Neural cell (in vitro differentiated cells): ENCODE results near the gene LHFPL2. TPM values are rescaled to one million over a fixed set of nuclear protein-coding genes. Genes with fewer than 3 reads are reported as not detected.

Source experiments
- H2AFZ ChIP-seq: fragments of 200-600, 300-800 bp; sonication (generic), shearing (Covaris generic); 2 replicates; pipeline ENCODE4 v1.6.0; 2014; ENCODE audit warnings: low read depth, mild to moderate bottlenecking, antibody characterized with exemption, low read length, moderate library complexity
- H3F3A ChIP-seq: fragments of 200-600 bp; shearing (Covaris generic); 2 replicates; pipeline ENCODE4 v1.6.1; 2016; ENCODE audit warnings: mild to moderate bottlenecking, moderate library complexity, mixed read lengths, antibody characterized with exemption, low read length; ENCODE audit not compliant: insufficient read depth, poor library complexity, severe bottlenecking
- H3K27ac ChIP-seq: fragments of 200-600, 300-800 bp; sonication (generic), shearing (Covaris generic); 2 replicates; pipeline ENCODE4 v1.5.1; 2014; ENCODE audit warnings: mild to moderate bottlenecking, low read length, moderate library complexity
- H3K27me3 ChIP-seq: fragments of 300-800, 200-600 bp; sonication (generic), shearing (Covaris generic); 2 replicates; pipeline ENCODE4 v1.6.0; 2014; ENCODE audit warnings: mild to moderate bottlenecking, low read depth, low read length, moderate library complexity; ENCODE audit not compliant: insufficient read depth
- H3K36me3 ChIP-seq: fragments of 300-800, 200-600 bp; sonication (generic), shearing (Covaris generic); 2 replicates; pipeline ENCODE4 v1.5.1; 2014; ENCODE audit warnings: mild to moderate bottlenecking, antibody characterized with exemption, low read length, moderate library complexity; ENCODE audit not compliant: insufficient read depth
- H3K4me2 ChIP-seq: fragments of 300-800, 200-600 bp; sonication (generic), shearing (Covaris generic); 2 replicates; pipeline ENCODE4 v1.6.0; 2014; ENCODE audit warnings: mild to moderate bottlenecking, low read length
- H3K4me3 ChIP-seq: fragments of 300-800, 200-600 bp; sonication (generic), shearing (Covaris generic); 2 replicates; pipeline ENCODE4 v1.5.1; 2014; ENCODE audit warnings: mild to moderate bottlenecking, low read length, moderate library complexity
- H3K79me2 ChIP-seq: fragments of 200-600 bp; shearing (Covaris generic); replicated peaks from 2 replicates; pipeline ENCODE4 v1.6.0; 2014; ENCODE audit warnings: mild to moderate bottlenecking, low read length, moderate library complexity; ENCODE audit not compliant: insufficient read depth
- H3K9ac ChIP-seq: fragments of 300-800, 200-600 bp; sonication (generic), shearing (Covaris generic); 2 replicates; pipeline ENCODE4 v1.6.1; 2016; ENCODE audit warnings: mild to moderate bottlenecking, low read length, mixed read lengths
- H3K9me2 ChIP-seq: fragments of 200-600 bp; shearing (Covaris generic); 2 replicates; pipeline ENCODE4 v1.6.1; 2016; ENCODE audit warnings: mild to moderate bottlenecking, low read length, mixed read lengths; ENCODE audit not compliant: insufficient read depth
- H3K9me3 ChIP-seq: fragments of 200-600, 300-800 bp; sonication (generic), shearing (Covaris generic); 2 replicates; pipeline ENCODE4 v1.6.1; 2016; ENCODE audit warnings: mild to moderate bottlenecking, mixed run types, low read length, moderate library complexity, mixed read lengths
- H4K20me1 ChIP-seq: fragments of 200-600 bp; shearing (Covaris generic); 2 replicates; pipeline ENCODE4 v1.6.1; 2016; ENCODE audit warnings: mild to moderate bottlenecking, mixed run types; ENCODE audit not compliant: insufficient read depth
- EP300 ChIP-seq: fragments of 450-650 bp; conservative IDR thresholded peaks from 2 replicates; pipeline ENCODE4 v1.6.1; 2014; ENCODE audit warnings: antibody characterized with exemption, mild to moderate bottlenecking, moderate library complexity; ENCODE audit not compliant: poor library complexity, severe bottlenecking
- EZH2 ChIP-seq: fragments of 200-600, 300-800 bp; shearing (Covaris generic), sonication (generic); IDR thresholded peaks from 2 replicates; pipeline ENCODE4 v1.6.1; 2014; ENCODE audit warnings: antibody characterized with exemption, low read length, borderline replicate concordance, mild to moderate bottlenecking; ENCODE audit not compliant: insufficient read depth, poor library complexity, severe bottlenecking
- MXI1 ChIP-seq: fragments of 450-650 bp; conservative IDR thresholded peaks from 2 replicates; pipeline ENCODE4 v1.6.1; 2014; ENCODE audit warnings: antibody characterized with exemption, mild to moderate bottlenecking; ENCODE audit not compliant: poor library complexity, severe bottlenecking
- POLR2AphosphoS5 ChIP-seq: IDR thresholded peaks from 2 replicates; pipeline ENCODE4 v1.6.1; 2012
- RAD21 ChIP-seq: fragments of 450-650 bp; conservative IDR thresholded peaks from 2 replicates; pipeline ENCODE4 v1.6.1; 2014; ENCODE audit warnings: antibody characterized with exemption, mild to moderate bottlenecking, moderate library complexity
- SMC3 ChIP-seq: fragments of 450-650 bp; conservative IDR thresholded peaks from 2 replicates; pipeline ENCODE4 v1.6.1; 2014; ENCODE audit warnings: antibody characterized with exemption, mild to moderate bottlenecking, moderate library complexity; ENCODE audit not compliant: poor library complexity
- TAF1 ChIP-seq: IDR thresholded peaks from 2 replicates; pipeline ENCODE4 v1.6.1; 2012; ENCODE audit warnings: low read depth
- polyA plus RNA-seq: library from polyadenylated mRNA; depleted of rRNA; stranded (reverse); fragments of >200 nt; gene quantifications from 2 replicates; pipeline ENCODE4 v1.2.3, GENCODE V29; 2014
- TF ChIP-seq, protein P1 (sequence below): IDR thresholded peaks from 2 replicates; pipeline ENCODE4 v1.6.1; 2012; ENCODE audit warnings: borderline replicate concordance
- TF ChIP-seq, protein P2 (sequence below): fragments of 450-650 bp; IDR thresholded peaks from 2 replicates; pipeline ENCODE4 v1.5.1; 2014; ENCODE audit warnings: antibody characterized with exemption, mild to moderate bottlenecking, moderate library complexity; ENCODE audit not compliant: poor library complexity, severe bottlenecking

LHFPL2 gene
- polyA plus RNA-seq, 1 donor from 2014 or later, result 1.6 TPM

DNA sequence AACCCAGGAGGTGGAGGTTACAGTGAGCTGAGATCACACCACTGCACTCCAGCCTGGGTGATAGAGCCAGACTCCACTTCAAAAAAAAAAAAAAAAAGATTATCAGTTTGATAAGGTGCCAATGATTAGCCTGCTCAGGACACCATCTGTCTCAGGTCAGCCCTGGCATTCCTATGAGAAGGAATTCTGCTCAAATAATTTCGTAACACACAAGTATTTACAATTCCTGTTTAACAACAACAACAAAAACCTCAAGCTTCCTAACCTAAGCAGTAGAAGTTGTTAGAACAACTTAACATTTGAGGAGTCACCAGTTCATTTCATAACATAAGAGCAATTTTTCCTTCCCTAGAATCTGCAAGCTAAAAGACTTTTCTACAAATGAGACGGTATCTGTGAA, 85.0 kb downstream of the LHFPL2 start:
- no peaks in the 10 kb centered on the region for H3K27me3 ChIP-seq
- H4K20me1 ChIP-seq, result no peaks in the 10 kb centered on the region
- no peak overlapping the region for H3K9ac ChIP-seq
- TF ChIP-seq EP300 (no peak), MXI1 (no peak), SMC3 (no peak), POLR2AphosphoS5 (no peak), EZH2 (no peak), RAD21 (no peak), TAF1 (no peak)
- TF ChIP-seq, protein P1, sequence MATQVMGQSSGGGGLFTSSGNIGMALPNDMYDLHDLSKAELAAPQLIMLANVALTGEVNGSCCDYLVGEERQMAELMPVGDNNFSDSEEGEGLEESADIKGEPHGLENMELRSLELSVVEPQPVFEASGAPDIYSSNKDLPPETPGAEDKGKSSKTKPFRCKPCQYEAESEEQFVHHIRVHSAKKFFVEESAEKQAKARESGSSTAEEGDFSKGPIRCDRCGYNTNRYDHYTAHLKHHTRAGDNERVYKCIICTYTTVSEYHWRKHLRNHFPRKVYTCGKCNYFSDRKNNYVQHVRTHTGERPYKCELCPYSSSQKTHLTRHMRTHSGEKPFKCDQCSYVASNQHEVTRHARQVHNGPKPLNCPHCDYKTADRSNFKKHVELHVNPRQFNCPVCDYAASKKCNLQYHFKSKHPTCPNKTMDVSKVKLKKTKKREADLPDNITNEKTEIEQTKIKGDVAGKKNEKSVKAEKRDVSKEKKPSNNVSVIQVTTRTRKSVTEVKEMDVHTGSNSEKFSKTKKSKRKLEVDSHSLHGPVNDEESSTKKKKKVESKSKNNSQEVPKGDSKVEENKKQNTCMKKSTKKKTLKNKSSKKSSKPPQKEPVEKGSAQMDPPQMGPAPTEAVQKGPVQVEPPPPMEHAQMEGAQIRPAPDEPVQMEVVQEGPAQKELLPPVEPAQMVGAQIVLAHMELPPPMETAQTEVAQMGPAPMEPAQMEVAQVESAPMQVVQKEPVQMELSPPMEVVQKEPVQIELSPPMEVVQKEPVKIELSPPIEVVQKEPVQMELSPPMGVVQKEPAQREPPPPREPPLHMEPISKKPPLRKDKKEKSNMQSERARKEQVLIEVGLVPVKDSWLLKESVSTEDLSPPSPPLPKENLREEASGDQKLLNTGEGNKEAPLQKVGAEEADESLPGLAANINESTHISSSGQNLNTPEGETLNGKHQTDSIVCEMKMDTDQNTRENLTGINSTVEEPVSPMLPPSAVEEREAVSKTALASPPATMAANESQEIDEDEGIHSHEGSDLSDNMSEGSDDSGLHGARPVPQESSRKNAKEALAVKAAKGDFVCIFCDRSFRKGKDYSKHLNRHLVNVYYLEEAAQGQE, result no peak
- TF ChIP-seq, protein P2, sequence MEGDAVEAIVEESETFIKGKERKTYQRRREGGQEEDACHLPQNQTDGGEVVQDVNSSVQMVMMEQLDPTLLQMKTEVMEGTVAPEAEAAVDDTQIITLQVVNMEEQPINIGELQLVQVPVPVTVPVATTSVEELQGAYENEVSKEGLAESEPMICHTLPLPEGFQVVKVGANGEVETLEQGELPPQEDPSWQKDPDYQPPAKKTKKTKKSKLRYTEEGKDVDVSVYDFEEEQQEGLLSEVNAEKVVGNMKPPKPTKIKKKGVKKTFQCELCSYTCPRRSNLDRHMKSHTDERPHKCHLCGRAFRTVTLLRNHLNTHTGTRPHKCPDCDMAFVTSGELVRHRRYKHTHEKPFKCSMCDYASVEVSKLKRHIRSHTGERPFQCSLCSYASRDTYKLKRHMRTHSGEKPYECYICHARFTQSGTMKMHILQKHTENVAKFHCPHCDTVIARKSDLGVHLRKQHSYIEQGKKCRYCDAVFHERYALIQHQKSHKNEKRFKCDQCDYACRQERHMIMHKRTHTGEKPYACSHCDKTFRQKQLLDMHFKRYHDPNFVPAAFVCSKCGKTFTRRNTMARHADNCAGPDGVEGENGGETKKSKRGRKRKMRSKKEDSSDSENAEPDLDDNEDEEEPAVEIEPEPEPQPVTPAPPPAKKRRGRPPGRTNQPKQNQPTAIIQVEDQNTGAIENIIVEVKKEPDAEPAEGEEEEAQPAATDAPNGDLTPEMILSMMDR, result no peak
- H3K79me2 ChIP-seq, result no peaks in the 10 kb centered on the region
- no peak overlapping the region for H2AFZ ChIP-seq
- no peak overlapping the region for H3K4me3 ChIP-seq
- no peaks in the 10 kb centered on the region for H3K9me2 ChIP-seq
- no peaks in the 10 kb centered on the region for H3K9me3 ChIP-seq
- H3F3A ChIP-seq, result no peaks in the 10 kb centered on the region
- no peak overlapping the region for H3K27ac ChIP-seq
- no peak overlapping the region for H3K4me2 ChIP-seq
- no peaks in the 10 kb centered on the region for H3K36me3 ChIP-seq

DNA sequence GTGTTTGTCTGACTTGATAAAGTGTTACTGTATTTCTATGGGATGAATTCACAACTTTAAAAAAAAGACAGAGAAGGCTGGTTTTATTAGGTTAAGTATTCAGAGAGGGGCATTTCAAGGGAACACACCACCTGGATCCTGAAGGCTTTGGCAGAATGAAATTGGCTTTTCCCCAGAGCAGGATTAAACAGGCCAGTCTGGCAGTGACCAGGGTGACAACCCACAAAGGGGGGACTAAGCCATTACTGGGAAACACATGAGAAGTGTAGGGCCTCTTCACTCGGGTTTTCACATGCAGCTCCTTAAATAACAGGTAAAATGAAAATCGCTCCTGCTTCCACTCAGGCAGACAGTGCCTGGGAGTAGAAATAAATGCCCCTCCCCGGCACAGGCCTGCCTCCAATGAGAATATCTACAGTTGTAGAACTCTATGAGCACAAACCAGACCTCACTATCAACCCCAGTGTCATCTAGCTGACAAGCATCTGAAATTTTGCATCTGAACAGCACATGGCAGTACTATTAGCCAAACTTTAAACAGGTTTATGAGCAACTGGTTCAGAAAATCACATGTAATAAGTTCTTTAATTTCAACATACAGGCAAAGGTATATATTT, 85.8 kb downstream of the LHFPL2 start:
- Histone ChIP-seq H2AFZ (no peak overlapping the region), H3K79me2 (no peaks in the 10 kb centered on the region), H3K4me3 (no peak overlapping the region), H4K20me1 (no peaks in the 10 kb centered on the region), H3K27me3 (no peaks in the 10 kb centered on the region), H3K9ac (no peak overlapping the region), H3K9me2 (no peaks in the 10 kb centered on the region), H3K9me3 (no peaks in the 10 kb centered on the region), H3K27ac (no peak overlapping the region), H3F3A (no peaks in the 10 kb centered on the region), H3K4me2 (no peak overlapping the region), H3K36me3 (no peaks in the 10 kb centered on the region)
- TF ChIP-seq EP300, result no peak
- no peak for TF ChIP-seq POLR2AphosphoS5
- TF ChIP-seq MXI1, result no peak
- no peak for TF ChIP-seq EZH2
- TF ChIP-seq, protein P2, result no peak
- TF ChIP-seq, protein P1, result no peak
- TF ChIP-seq SMC3, result no peak
- TF ChIP-seq TAF1, result no peak
- TF ChIP-seq RAD21, result no peak
